GM21825 (cell line): Measurements from ENCODE around the gene LDLRAD4.

Experiments
- ATAC-seq: cut with Tn5 transposase; IDR thresholded peaks from one replicate; pipeline ENCODE4 v1.9.1; 2021; ENCODE audit warnings: mild to moderate bottlenecking, moderate library complexity; ENCODE audit not compliant: unreplicated experiment

Gene LDLRAD4

GRCh38 chr18:13454363-13455150, 236.0 kb downstream of the LDLRAD4 start:
- ATAC-seq, result no peak

- no peak for ATAC-seq
These were observed 236.9 kb downstream of the LDLRAD4 start for GRCh38 chr18:13455471-13455870.

GRCh38 chr18:13455960-13456481, 237.5 kb downstream of the LDLRAD4 start:
- ATAC-seq, result peak; percentile 67

DNA sequence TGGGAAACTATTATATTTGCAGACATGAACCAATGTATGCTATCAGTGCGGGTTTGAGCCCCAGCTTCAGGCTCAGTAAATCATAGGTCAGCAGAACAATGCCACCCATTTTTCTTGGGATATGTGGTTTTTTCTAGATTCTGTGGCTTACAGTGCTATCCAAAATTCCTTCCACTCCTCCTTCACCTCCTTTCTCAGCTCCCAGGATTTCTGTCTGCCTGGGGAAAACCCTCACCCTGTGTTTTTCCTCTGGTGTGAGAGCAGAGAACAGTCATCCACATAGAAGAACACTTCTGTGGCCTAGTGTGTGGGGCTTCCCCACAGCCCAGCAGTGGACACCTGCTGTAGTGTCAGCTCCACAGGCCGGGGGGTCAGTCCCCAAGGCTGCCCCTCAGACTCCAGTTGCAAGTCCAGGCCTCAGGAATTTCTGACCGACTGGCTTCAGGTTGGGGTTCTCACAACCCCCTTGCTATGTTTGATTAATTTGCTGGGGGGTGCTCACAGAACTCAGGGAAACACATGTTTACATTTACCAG, 238.2 kb downstream of the LDLRAD4 start:
- no peak for ATAC-seq

DNA sequence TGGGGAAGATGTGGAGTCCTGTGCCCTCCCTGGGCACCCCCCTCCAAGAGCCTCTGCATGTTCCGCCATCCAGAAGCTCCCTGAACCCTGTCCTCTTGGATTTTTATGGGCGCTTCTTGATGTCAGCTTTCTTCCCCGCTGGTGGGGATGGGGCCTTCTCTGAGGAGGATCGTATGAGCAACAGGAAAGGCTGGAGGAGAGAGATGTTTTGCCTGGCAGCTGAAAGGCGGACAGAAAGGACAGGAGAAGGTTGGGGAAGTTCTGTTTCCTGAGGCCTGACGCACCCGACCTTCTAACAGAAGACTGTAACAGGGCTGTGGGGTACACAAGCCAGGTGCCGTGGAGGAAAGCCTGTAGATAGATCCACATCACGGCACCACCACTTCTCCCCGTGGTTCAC, 238.8 kb downstream of the LDLRAD4 start:
- no peak for ATAC-seq

- no peak for ATAC-seq
These were observed 242.4 kb downstream of the LDLRAD4 start for GRCh38 chr18:13460946-13461345.

DNA sequence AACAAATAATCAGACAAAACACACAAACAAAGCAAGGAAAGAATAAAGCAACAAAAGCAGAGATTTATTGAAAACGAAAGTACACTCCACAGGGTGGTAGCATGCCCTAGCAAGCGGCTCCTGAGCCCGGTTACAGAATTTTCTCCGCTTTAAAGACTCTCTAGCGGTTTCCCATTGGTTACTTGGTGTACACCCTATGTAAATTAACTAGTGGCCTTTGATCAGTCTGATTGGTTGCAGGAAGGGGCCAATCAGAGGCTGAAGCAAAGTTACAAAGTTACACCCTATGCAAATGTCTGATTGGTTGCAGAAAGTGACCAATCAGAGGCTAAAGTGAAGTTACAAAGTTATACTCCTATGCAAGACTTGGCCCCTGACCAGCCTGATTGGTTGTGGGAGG, 242.9 kb downstream of the LDLRAD4 start:
- no peak for ATAC-seq

DNA sequence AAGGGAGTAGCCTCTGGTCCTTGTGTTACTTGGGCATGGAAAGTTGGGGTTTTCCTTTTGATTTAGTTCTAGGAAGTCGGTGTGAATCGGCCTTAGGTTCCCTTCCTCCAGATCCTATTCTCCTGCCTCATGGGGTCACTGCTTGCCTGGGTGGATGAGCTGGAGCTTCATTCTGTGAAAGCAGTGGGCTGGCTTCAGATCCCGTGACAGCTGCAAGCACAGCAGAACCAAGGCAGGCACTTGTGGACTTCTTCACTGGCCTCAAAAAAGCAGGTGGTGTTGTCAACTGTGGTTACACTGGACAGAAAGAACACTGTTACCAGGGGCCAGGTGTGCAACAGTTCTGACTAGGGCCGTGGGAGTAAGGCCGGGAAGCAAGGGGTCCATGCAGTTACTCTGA, 243.4 kb downstream of the LDLRAD4 start:
- no peak for ATAC-seq

GRCh38 chr18:13462686-13463085, 244.1 kb downstream of the LDLRAD4 start:
- no peak for ATAC-seq

- ATAC-seq, result no peak
These were observed 245.1 kb downstream of the LDLRAD4 start for GRCh38 chr18:13463526-13464210.

DNA sequence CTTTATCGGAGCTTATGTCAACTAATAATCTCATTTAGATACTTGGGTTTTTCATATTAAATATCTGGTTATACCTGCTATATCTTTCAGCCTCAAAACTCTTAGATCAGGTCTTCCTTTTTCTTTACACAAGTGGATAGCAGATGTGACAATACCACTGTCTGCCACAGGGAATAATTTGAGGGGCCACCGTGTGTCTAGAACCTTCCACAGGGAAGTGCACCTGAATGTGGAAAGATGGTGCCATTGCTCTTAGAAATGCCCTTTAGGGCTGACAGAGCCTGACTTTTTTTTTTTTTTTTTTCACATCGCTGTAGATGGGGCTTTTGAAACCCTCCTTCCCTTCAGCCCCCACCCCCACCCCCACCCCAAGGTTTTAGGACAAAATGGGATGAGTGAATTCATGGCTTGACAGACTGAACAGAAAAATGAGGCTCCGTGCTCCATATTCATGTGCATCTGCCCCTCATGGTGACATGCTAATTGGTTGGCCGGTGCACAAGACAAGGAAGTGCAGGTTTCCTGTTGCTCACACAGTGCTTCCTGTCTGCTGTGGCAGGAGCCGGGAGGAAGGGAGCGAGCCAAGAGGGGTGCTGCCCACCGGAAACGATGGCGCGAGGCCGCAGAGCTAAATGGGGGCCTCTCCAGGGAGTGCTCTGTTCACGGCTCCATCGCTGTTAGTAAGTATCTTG, 246.0 kb downstream of the LDLRAD4 start:
- peak; percentile 98 for ATAC-seq

GRCh38 chr18:13465124-13465446, 246.5 kb downstream of the LDLRAD4 start:
- ATAC-seq, result no peak

DNA sequence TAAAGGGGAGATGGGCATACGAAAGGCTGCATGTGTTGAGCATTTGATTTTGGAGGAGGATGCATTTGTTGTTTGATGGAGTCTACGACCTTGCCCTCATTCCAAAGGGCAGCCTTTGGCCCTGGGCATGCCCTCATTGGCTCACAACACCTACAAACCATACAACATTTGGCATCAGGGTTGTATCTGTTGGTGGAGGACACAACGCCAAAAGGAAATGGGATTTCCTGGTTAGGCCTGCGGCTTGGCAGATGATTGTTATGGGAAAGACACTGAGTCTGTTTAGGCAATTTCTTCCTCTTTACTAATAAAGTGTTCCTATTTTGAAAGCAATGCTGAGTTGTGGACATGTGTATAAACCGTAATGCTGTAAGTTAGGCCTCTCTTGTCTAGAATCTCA, 246.9 kb downstream of the LDLRAD4 start:
- ATAC-seq, result no peak

DNA sequence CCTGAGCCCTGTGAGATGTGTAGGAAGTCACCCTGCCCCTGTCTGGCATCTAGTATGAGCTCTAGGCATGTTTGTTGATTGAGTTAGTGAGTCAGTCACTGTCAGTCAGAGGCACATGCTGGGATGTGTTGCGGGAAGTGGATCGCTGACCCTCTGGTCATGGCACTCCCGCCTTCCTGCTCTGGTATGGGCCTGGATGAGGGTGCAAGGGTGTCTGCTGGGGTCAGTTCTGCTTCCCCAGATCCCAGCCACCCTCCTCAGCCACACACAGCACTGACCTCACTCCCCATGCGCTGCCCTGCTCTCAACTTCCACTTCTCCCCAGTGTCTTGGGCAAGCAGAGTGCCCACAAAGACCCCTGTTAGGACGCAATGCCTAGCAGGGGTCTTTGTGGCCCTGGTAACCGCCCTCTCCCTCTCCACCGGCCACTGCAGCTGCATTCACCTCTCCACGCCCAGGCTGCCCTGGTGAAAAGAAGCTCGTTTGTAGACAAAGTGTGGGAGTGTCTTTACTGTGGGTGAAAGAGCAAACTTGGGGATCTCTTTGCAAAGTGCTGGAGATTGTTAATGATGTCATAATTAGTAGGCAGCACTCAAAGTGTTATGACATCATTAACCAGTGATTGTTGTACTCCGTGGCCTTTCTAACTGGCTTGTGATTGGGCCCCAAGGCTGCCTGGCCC, 252.1 kb downstream of the LDLRAD4 start:
- ATAC-seq, result no peak

GRCh38 chr18:13471198-13471845, 252.8 kb downstream of the LDLRAD4 start:
- no peak for ATAC-seq

GRCh38 chr18:13471971-13472628, 253.5 kb downstream of the LDLRAD4 start:
- no peak for ATAC-seq

- ATAC-seq, result no peak
These were observed 255.2 kb downstream of the LDLRAD4 start for GRCh38 chr18:13473751-13474150.

GRCh38 chr18:13474336-13474735, 255.8 kb downstream of the LDLRAD4 start:
- ATAC-seq, result no peak

DNA sequence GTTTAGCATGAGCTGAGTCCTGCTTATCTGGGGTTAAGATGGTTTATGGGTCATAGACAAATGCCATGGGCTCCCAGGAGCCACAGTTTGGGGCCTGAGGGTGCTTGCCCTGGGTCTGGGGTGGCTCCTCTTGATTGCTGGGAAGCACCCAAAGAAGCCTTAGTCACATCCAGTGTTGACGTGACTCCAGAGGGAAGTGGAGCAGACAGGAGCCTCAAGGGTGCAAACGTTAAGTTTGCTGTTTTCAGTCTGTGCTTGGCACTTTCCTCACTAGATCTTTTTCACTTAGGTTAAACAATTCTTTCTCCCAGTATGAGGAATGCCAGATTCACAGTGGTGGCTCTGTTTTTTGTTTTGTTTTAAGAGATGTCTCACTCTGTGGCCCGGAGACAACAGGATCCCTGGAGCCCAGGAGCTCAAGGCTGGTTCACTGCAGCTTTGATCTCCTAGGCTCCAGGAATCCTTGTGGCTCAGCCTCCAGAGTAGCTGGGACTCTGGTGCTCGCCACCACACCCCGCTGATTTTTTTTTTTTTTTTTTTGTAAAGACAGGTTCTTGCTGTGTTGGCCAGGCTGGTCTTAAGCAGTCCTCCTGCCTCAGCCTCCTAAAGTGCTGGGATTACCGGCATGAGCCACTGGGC, 256.5 kb downstream of the LDLRAD4 start:
- no peak for ATAC-seq
